Right lobe of liver (tissue), 4 donors: ENCODE data around the gene MBP.

Experiments used
- CTCF ChIP-seq, 4 donors: fragments of 200-600 bp in 3 of 4; fragments of 450-650 bp in 1 of 4; IDR thresholded peaks; one replicate each; pipeline versions ENCODE4 v1.5.1 to v1.8.0; 2016 to 2022; ENCODE audit warnings: antibody characterized with exemption in 4 of 4, mild to moderate bottlenecking in 2 of 4
- POLR2A ChIP-seq: fragments of 450-650 bp; IDR thresholded peaks from one replicate; pipeline ENCODE4 v1.6.1; 2017; ENCODE audit warnings: antibody characterized with exemption, mild to moderate bottlenecking
- donor health status: DM: no; HTN: no; CAD: no.
- donor health status: DM: no; HTN: no; CAD: no.
- donor health status: DM: no; HTN: yes; CAD: no.

GRCh38 chr18:77170890-77171410 lies 38.4 kb upstream of the MBP start:
- TF ChIP-seq CTCF (IDR thresholded peaks at IDR 0.05) (no peak), POLR2A (no peak)
